NCI-H2107 (cell line): ENCODE measurements around the gene HIP1R.

ENCODE experiments used
- DNase-seq: peaks from one replicate; lab custom pipeline; 2025; lab: John Stamatoyannopoulos, UW

Gene HIP1R

GRCh38 chr12:122834104-122834920, 945 bp upstream of the HIP1R start:
- peak; percentile 52 for DNase-seq

DNA sequence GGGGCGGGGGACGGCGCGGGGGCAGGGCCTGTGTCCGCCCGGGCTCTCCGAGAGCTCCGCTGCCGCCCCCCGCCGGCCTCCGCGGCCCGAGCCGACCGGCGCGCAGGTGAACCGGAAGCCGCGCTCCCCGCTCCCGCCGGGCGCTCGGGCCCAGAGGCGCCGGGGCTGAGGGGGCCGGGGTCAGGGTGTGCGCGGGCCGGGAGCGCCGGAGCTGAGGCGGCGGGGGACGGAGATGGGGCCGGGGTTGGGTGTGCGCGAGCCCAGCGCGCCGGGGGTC, 431 bp downstream of the HIP1R start:
- DNase-seq = no peak

- DNase-seq = no peak
Observed at GRCh38 chr12:122836027-122836921, 1.0 kb downstream of the HIP1R start.

DNA sequence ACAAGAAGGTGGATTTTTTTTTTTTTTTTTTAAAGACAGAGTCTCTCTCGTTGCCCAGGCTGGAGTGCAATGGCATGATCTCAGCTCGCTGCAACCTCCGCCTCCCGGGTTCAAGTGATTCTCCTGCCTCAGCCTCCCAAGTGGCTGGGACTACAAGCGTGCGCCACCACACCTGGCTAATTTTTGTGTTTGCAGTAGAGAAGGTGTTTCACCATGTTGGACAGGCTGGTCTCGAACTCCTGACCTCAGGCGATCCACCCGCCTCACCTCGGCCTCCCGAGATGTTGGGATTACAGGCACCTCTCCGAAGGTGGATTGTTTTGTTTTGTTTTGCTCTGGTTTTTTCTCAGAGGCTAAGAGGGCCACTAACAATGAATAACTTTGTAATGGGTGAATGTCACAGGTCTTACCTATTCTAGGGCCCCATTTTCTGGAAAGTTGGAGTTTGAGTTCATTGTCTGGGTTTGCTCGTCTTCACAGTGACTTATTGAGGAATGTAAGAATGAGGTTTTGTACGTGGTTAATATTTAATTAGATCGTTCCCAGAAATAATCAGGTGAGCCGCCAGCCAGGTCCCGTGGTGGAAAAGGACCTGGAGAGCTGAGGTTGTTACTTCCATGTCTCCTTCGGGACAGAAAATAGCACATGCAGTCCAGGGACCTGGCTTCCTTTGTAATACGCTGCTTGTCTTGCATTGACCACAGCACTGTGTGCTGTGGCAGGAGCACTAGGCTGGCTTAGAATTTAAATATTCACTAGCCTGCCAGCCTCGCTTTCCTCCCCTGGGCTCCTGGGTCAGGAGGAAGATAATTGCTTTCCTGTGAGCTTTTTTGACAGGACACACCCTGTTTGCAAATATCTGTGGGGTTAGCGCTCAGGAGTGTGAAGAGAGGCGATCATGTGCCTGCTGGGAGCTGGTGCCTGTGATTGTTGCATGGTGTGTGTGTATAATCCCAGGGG, 2.3 kb downstream of the HIP1R start:
- DNase-seq = no peak

DNA sequence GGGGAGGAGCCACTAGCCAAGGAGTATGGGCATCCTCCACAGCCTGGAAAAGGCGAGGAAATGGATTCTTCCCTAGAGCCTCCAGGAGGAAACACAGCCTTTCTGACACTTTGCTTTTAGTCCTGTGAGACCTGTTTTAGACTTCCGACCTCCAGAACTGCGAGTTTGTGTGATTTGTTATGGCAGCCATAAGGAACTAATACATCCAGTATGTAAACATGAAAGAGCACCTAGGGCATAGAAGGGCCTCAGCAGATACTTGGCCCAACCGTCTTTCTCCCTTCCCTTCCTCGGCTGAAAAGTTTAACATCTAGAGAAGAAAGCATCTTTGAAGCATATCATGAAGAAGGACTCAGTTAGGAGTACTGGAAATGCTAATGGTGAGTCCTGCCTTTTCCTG, 3.6 kb downstream of the HIP1R start:
- no peak for DNase-seq

GRCh38 chr12:122839907-122840554, 4.8 kb downstream of the HIP1R start:
- DNase-seq = no peak

- DNase-seq = no peak
Observed at GRCh38 chr12:122840580-122841513, 5.6 kb downstream of the HIP1R start.

- no peak for DNase-seq
Observed at GRCh38 chr12:122841544-122842321, 6.5 kb downstream of the HIP1R start.

- no peak for DNase-seq
Observed at GRCh38 chr12:122842505-122843405, 7.5 kb downstream of the HIP1R start.

- no peak for DNase-seq
Observed at GRCh38 chr12:122843455-122843854, 8.2 kb downstream of the HIP1R start.

- DNase-seq = no peak
Observed at GRCh38 chr12:122844366-122844971, 9.2 kb downstream of the HIP1R start.

GRCh38 chr12:122845041-122845864, 10.0 kb downstream of the HIP1R start:
- DNase-seq = no peak

DNA sequence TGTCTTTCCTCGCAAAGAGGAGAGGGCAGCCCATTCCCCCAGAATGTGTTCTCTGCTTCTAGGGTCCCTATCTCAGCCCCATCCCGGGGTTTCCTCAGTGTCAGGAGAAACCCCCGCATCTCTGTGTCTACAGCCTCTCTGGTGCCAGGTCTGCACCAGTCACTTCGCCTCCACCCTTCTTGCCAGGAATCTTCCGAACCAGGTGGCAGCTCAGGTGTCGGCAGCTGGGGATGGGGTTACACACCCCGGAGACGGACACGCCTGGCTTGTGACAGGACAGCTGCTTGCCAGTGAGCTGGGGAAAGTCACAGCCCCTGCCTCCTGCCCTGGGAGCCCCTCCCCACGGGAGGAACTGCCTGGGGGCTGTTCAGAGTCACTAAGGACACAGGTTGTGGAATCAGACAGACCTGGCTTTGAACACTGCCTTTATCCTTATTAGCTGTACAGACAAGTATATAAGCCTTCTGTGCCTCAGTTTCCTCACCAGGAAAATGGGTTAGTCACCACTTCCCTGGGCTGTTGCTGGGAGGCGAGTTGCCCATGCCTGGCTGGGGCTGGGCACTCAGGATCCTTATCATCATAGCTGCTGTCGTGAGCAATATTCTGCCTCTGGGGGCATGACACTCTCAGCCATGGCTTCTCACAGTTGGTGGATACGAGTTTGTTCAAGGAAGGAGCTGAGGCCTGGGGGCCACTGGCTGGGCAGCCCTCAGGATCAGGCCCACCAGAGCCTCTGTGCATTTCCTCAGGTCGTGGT, 10.8 kb downstream of the HIP1R start:
- peak; percentile 55 for DNase-seq

GRCh38 chr12:122846622-122847515, 11.6 kb downstream of the HIP1R start:
- no peak for DNase-seq

GRCh38 chr12:122847516-122847836, 12.2 kb downstream of the HIP1R start:
- no peak for DNase-seq
